Right lobe of liver (tissue), 4 donors: ENCODE measurements around the gene CD1C.

Source experiments
- POLR2A ChIP-seq: fragments of 450-650 bp; IDR thresholded peaks from one replicate; pipeline ENCODE4 v1.6.1; 2017; ENCODE audit warnings: antibody characterized with exemption, mild to moderate bottlenecking
- TF ChIP-seq, protein P1 (sequence below), 4 donors: fragments of 200-600 bp in 3 of 4; fragments of 450-650 bp in 1 of 4; IDR thresholded peaks; one replicate each; pipeline versions ENCODE4 v1.5.1 to v1.8.0; 2016 to 2022; ENCODE audit warnings: antibody characterized with exemption in 4 of 4, mild to moderate bottlenecking in 2 of 4
- donor health status: DM: no; HTN: no; CAD: no.
- donor health status: DM: no; HTN: no; CAD: no.
- donor health status: DM: no; HTN: yes; CAD: no.

DNA sequence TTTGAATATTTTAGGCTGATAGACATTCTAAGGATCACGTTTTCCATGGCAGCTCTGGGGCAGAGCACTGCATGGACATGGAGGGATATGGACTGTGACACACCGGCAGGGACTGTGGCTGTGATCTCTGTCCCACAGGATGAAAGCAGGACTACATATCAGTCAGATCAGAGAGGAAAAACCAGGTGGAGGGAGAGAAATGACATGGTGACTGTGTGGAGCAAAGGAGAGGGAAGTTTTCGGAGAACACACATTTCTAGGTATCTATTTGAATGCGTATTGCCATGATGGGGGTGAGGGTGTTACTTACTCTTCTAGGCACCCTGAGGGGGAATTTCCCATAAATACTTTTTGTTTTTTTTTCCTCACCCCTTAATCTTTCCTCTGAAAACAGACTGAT is 3.2 kb upstream of the CD1C start:
- TF ChIP-seq POLR2A = no peak
- TF ChIP-seq, protein P1, sequence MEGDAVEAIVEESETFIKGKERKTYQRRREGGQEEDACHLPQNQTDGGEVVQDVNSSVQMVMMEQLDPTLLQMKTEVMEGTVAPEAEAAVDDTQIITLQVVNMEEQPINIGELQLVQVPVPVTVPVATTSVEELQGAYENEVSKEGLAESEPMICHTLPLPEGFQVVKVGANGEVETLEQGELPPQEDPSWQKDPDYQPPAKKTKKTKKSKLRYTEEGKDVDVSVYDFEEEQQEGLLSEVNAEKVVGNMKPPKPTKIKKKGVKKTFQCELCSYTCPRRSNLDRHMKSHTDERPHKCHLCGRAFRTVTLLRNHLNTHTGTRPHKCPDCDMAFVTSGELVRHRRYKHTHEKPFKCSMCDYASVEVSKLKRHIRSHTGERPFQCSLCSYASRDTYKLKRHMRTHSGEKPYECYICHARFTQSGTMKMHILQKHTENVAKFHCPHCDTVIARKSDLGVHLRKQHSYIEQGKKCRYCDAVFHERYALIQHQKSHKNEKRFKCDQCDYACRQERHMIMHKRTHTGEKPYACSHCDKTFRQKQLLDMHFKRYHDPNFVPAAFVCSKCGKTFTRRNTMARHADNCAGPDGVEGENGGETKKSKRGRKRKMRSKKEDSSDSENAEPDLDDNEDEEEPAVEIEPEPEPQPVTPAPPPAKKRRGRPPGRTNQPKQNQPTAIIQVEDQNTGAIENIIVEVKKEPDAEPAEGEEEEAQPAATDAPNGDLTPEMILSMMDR (IDR thresholded peaks at IDR 0.05) = no peak
